Measurements from ENCODE around the gene CRYGN. TPM values are rescaled to one million over a fixed set of nuclear protein-coding genes. Genes with fewer than 3 reads are reported as not detected.

Gene CRYGN
- total RNA-seq, 4 donors from 2014 or later = 1.0 TPM; not detected in 3

- no peak for DNase-seq (ENCODE audit: low spot score)
- no peak for TF ChIP-seq CTCF (IDR thresholded peaks at IDR 0.05)
- ATAC-seq (ENCODE audit: low FRiP score) = peak; percentile 51
Measured at GRCh38 chr7:151440799-151441445, 981 bp upstream of the CRYGN start.

- DNase-seq (ENCODE audit: low spot score) (no peak), ATAC-seq (ENCODE audit: low FRiP score) (no peak)
- TF ChIP-seq CTCF (IDR thresholded peaks at IDR 0.05) = no peak
Measured at GRCh38 chr7:151438864-151439601, 908 bp downstream of the CRYGN start.

GRCh38 chr7:151437866-151438516 lies 1.9 kb downstream of the CRYGN start:
- no peak for TF ChIP-seq CTCF (IDR thresholded peaks at IDR 0.05)
- no peak for DNase-seq (ENCODE audit: low spot score)
- ATAC-seq (ENCODE audit: low FRiP score) = no peak

- TF ChIP-seq CTCF (IDR thresholded peaks at IDR 0.05) = no peak
- DNase-seq (ENCODE audit: low spot score) (no peak), ATAC-seq (ENCODE audit: low FRiP score) (no peak)
Measured at GRCh38 chr7:151437159-151437553, 2.8 kb downstream of the CRYGN start.

GRCh38 chr7:151436446-151437158 lies 3.3 kb downstream of the CRYGN start:
- no peak for DNase-seq (ENCODE audit: low spot score)
- TF ChIP-seq CTCF (IDR thresholded peaks at IDR 0.05) = no peak
- ATAC-seq (ENCODE audit: low FRiP score) = no peak

- no peak for DNase-seq (ENCODE audit: low spot score)
- no peak for TF ChIP-seq CTCF (IDR thresholded peaks at IDR 0.05)
- ATAC-seq (ENCODE audit: low FRiP score) = no peak
Measured at GRCh38 chr7:151435971-151436370, 4.0 kb downstream of the CRYGN start.
